Transverse colon (tissue), 3 donors: Measurements from ENCODE around the gene IFNGR2.

ENCODE experiments used
- POLR2A ChIP-seq: fragments of 450-650 bp; IDR thresholded peaks from one replicate; pipeline ENCODE4 v1.6.1; 2016; ENCODE audit warnings: antibody characterized with exemption, mild to moderate bottlenecking, moderate library complexity
- POLR2AphosphoS5 ChIP-seq, 3 donors: sonication (generic); formaldehyde crosslinking; IDR thresholded peaks; one replicate each; pipeline ENCODE4 v1.6.1; 2016; ENCODE audit warnings: antibody characterized with exemption in 3 of 3

DNA sequence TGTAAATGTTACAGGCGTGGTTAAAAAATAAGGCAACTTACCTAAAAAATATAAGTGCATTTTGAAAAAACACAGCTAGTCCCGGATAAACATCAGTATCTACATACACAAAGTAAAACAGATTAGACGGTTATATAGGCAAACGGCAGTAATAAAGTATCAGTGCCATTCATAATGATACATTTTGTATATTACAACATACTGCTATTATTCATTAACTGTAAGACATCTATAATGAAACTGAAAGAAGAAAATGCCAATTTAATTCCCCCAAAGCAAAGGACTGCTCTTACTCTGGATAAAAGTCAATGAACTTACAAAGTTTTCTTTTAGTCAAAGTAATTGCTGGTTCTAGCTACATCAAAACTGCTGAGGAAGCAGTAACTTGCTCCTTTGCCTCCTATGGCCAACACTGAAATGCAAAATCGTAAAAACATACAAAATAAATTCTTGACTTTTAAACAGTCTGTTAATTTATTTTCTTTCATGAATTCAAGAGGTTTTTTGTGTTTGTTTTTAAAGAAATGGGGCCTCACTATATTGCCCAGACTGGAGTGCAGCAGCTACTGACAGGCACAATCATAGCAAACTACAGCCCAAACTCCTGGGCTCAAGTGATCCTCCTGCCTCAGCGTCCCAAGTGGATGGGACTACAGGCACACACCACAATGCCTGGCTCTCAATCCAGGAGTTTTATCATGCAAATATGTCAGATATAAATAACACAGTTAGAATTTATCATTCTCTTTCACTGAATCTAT is 52.7 kb downstream of the IFNGR2 start:
- TF ChIP-seq POLR2A (no peak), POLR2AphosphoS5 (IDR thresholded peaks at IDR 0.05) (no peak)
